ENCODE data around the gene HHATL.

Gene HHATL

GRCh38 chr3:42712344-42712648 lies 9.7 kb upstream of the HHATL start:
- FAIRE-seq: no peak

- no peak for FAIRE-seq
Measured at GRCh38 chr3:42711491-42712343, 9.1 kb upstream of the HHATL start.

- FAIRE-seq: no peak
Measured at GRCh38 chr3:42710323-42711021, 7.9 kb upstream of the HHATL start.

GRCh38 chr3:42709621-42710020 lies 7.0 kb upstream of the HHATL start:
- no peak for FAIRE-seq

- no peak for FAIRE-seq
Measured at GRCh38 chr3:42708611-42709151, 6.1 kb upstream of the HHATL start.

- FAIRE-seq: no peak
Measured at GRCh38 chr3:42707620-42708355, 5.2 kb upstream of the HHATL start.

- no peak for FAIRE-seq
Measured at GRCh38 chr3:42706721-42707619, 4.4 kb upstream of the HHATL start.

GRCh38 chr3:42705962-42706585 lies 3.5 kb upstream of the HHATL start:
- no peak for FAIRE-seq

GRCh38 chr3:42705058-42705767 lies 2.6 kb upstream of the HHATL start:
- no peak for FAIRE-seq

GRCh38 chr3:42704136-42704841 lies 1.7 kb upstream of the HHATL start:
- no peak for FAIRE-seq

GRCh38 chr3:42703695-42704025 lies 1.1 kb upstream of the HHATL start:
- FAIRE-seq: no peak

- no peak for FAIRE-seq
Measured at GRCh38 chr3:42702982-42703694, 540 bp upstream of the HHATL start.

GRCh38 chr3:42701371-42702065 lies 1.1 kb downstream of the HHATL start:
- no peak for FAIRE-seq

GRCh38 chr3:42700366-42701288 lies 2.0 kb downstream of the HHATL start:
- FAIRE-seq: no peak

- FAIRE-seq: no peak
Measured at GRCh38 chr3:42699511-42699971, 3.1 kb downstream of the HHATL start.

- FAIRE-seq: no peak
Measured at GRCh38 chr3:42698911-42699230, 3.7 kb downstream of the HHATL start.

GRCh38 chr3:42698216-42698910 lies 4.2 kb downstream of the HHATL start:
- no peak for FAIRE-seq

All from colon (tissue), 2 donors.